GM12892 (cell line): ENCODE data around the gene RASGRP1.

Source experiments
- POLR2A ChIP-seq: IDR thresholded peaks from 2 replicates; pipeline ENCODE4 v1.6.1; 2011; ENCODE audit warnings: low read depth, low read length, control low read depth
- POLR2AphosphoS5 ChIP-seq: IDR thresholded peaks from 2 replicates; pipeline ENCODE4 v1.6.1; 2011; ENCODE audit warnings: low read depth, low read length, control low read depth
- TAF1 ChIP-seq: IDR thresholded peaks from 2 replicates; pipeline ENCODE4 v1.6.1; 2011; ENCODE audit warnings: low read depth, mild to moderate bottlenecking, control low read depth, low read length, borderline replicate concordance

DNA sequence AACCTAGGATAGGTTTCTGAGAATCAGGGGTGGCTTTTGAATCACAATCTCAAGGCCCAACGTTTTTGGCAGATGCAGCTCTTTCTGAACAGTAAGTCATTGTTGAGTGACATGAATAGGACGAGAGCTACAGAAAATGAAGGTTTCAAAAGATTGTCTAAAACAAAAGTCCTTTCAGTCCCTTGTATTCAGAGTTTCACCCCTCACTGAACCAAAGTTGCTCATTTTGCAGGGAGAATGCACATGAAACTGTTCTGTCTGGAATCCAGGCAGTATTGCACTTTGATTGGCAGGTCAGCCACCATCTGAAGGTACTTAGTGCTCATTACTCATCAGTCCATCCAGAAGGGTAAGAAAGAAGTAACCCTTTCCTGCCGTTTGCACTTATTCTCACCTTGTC is 24.1 kb upstream of the RASGRP1 start:
- no peak for TF ChIP-seq POLR2A
- no peak for TF ChIP-seq POLR2AphosphoS5
- no peak for TF ChIP-seq TAF1
